ENCODE measurements around the gene CHST11. TPM values are rescaled to one million over a fixed set of nuclear protein-coding genes. Genes with fewer than 3 reads are reported as not detected.
A peak's percentile ranks its signal among the peaks of the same experiment; 100 is the strongest.

The CHST11 gene
- total RNA-seq, 1 experiment from 2014 or later, result 1.1 TPM

DNA sequence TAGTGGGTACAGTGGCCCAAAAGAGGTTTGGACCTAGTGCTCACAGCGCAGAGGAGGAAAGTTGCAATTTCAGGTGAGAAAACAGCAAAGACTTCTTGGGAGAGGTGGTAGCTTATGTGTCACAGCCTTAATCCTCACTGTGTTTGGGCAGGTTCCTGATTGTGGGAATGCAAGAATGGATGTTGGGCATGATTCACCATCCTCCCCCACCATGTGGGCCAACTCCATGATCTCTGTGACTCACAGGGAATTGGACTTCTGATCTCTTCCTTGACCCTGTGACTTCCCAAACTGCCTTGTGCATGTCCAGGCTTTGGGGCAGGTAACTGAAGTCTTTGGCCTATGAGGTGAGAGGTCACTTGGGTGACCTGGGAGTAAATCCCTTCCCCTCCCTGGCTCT lies 1.8 kb upstream of the CHST11 start:
- Mint-ChIP-seq H3K4me1 (ENCODE audit: low read depth, unreplicated experiment) (peaks cover 7% of the 10 kb centered on the region), H3K4me3 (ENCODE audit: low read depth, unreplicated experiment) (no peak overlapping the region), H3K27ac (ENCODE audit: unreplicated experiment) (no peak overlapping the region), H3K27me3 (ENCODE audit: unreplicated experiment) (peaks cover 81% of the 10 kb centered on the region), H3K9me3 (ENCODE audit: low read depth, unreplicated experiment) (no peaks in the 10 kb centered on the region), H3K36me3 (ENCODE audit: insufficient read depth, unreplicated experiment) (peaks cover 20% of the 10 kb centered on the region)
- no TSS peak for BruUV-seq (replicated peaks)
- DNase-seq, result no peak
- CTCF ChIA-PET, result no interaction called here
- TF ChIP-seq, protein P1, sequence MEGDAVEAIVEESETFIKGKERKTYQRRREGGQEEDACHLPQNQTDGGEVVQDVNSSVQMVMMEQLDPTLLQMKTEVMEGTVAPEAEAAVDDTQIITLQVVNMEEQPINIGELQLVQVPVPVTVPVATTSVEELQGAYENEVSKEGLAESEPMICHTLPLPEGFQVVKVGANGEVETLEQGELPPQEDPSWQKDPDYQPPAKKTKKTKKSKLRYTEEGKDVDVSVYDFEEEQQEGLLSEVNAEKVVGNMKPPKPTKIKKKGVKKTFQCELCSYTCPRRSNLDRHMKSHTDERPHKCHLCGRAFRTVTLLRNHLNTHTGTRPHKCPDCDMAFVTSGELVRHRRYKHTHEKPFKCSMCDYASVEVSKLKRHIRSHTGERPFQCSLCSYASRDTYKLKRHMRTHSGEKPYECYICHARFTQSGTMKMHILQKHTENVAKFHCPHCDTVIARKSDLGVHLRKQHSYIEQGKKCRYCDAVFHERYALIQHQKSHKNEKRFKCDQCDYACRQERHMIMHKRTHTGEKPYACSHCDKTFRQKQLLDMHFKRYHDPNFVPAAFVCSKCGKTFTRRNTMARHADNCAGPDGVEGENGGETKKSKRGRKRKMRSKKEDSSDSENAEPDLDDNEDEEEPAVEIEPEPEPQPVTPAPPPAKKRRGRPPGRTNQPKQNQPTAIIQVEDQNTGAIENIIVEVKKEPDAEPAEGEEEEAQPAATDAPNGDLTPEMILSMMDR (IDR thresholded peaks at IDR 0.05; ENCODE audit: unreplicated experiment), result no peak
- intact Hi-C loops (cut with micrococcal nuclease; ENCODE audit: unreplicated experiment), result no loop called here

DNA sequence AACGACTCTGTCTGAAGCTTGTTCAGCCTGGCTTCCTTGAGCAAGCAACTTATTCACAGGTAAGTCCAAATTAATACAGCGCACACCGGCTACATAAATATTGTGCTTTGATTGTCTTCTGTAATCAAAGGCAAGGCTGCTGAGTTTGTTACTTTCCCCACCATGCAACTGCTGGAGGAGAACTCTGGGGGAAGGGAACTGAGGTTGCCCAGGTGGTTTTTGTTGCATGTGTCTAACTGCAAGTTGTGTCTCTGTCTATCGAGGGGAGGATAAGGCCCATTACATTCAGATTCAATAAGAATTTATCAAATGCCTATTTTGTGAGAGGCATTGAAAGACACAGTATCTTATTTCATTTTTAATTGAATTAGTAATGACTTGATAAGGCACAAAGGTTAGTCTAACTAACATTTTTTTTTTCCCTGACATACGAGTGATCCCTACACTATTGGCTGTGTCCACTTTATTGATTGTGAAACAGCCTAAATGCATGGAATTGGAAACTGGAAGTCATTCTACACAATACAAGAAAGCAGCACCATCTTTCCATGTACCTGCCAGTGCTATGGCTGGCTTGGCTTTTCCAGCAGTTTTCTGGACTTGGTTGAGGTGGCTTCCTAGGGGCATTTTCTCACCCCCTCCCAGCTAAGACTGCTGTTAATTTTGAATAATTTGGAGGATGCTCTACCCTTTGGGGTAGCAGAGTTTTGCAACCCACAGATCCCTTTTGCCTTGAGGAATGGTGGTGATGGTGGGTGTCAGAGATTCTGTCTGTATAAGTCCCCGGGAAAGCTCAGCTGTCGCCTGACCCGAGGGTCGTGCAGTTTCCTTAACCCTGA lies 951 bp upstream of the CHST11 start:
- Mint-ChIP-seq H3K4me1 (ENCODE audit: low read depth, unreplicated experiment) (peaks cover 7% of the 10 kb centered on the region), H3K27ac (ENCODE audit: unreplicated experiment) (peak overlapping the region; percentile 55), H3K27me3 (ENCODE audit: unreplicated experiment) (peaks cover 86% of the 10 kb centered on the region), H3K9me3 (ENCODE audit: low read depth, unreplicated experiment) (no peaks in the 10 kb centered on the region), H3K4me3 (ENCODE audit: low read depth, unreplicated experiment) (peak overlapping the region; percentile 95), H3K36me3 (ENCODE audit: insufficient read depth, unreplicated experiment) (peaks cover 20% of the 10 kb centered on the region)
- CTCF ChIA-PET, result interaction anchor here (1.8 kb wide), 1 partner anchor 74 kb away, joined by 7 read pairs; no protein-coding TSS in a partner anchor
- TF ChIP-seq, protein P1 (IDR thresholded peaks at IDR 0.05; ENCODE audit: unreplicated experiment), result no peak
- no TSS peak for BruUV-seq (replicated peaks)
- intact Hi-C loops (cut with micrococcal nuclease; ENCODE audit: unreplicated experiment), result no loop called here
- DNase-seq, result no peak

DNA sequence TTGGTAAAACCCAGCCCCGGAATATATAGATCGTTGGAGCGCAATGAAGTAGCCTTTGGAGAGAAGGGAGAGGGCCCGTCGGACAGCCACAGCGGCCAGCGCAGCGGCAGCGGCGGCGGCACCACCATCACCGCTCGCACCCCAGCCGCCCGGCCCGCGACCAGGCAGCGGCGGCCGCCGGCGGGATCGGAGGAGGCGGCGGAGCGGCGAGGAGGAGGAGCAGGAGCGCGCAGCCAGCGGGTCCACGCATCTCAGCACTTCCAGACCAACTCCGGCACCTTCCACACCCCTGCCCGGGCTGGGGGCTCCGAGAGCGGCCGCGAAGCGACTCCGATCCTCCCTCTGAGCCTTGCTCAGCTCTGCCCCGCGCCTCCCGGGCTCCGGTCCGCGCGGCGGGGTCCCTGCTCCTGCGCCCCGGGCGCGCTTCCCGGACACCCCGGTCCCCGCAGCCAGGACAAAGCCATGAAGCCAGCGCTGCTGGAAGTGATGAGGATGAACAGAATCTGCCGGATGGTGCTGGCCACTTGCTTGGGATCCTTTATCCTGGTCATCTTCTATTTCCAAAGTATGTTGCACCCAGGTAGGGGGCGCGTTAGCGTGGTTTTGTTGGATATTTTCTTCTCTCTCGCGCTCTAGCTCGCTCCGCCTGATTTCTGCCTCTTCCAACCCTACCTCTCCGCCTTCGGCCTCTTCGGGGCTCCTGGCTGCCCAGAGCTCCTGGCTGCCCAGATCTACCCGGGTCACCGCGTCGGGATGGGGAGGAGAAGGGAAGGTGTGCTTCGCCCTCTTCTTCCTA lies 400 bp downstream of the CHST11 start:
- intact Hi-C loops (cut with micrococcal nuclease; ENCODE audit: unreplicated experiment), result no loop called here
- CTCF ChIA-PET, result interaction anchor here (0.7 to 1.8 kb wide), 8 partner anchors 10 to 1105 kb away, joined by 3 to 7 read pairs (median 4); no protein-coding TSS in a partner anchor
- Mint-ChIP-seq H3K9me3 (ENCODE audit: low read depth, unreplicated experiment) (no peaks in the 10 kb centered on the region), H3K36me3 (ENCODE audit: insufficient read depth, unreplicated experiment) (peaks cover 20% of the 10 kb centered on the region), H3K27me3 (ENCODE audit: unreplicated experiment) (peaks cover 79% of the 10 kb centered on the region), H3K4me3 (ENCODE audit: low read depth, unreplicated experiment) (peak overlapping the region; percentile 95), H3K27ac (ENCODE audit: unreplicated experiment) (peak overlapping the region; percentile 55), H3K4me1 (ENCODE audit: low read depth, unreplicated experiment) (peaks cover 7% of the 10 kb centered on the region)
- peak; percentile 64 for DNase-seq
- no TSS peak for BruUV-seq (replicated peaks)
- TF ChIP-seq, protein P1 (IDR thresholded peaks at IDR 0.05; ENCODE audit: unreplicated experiment), result peak; percentile 45

DNA sequence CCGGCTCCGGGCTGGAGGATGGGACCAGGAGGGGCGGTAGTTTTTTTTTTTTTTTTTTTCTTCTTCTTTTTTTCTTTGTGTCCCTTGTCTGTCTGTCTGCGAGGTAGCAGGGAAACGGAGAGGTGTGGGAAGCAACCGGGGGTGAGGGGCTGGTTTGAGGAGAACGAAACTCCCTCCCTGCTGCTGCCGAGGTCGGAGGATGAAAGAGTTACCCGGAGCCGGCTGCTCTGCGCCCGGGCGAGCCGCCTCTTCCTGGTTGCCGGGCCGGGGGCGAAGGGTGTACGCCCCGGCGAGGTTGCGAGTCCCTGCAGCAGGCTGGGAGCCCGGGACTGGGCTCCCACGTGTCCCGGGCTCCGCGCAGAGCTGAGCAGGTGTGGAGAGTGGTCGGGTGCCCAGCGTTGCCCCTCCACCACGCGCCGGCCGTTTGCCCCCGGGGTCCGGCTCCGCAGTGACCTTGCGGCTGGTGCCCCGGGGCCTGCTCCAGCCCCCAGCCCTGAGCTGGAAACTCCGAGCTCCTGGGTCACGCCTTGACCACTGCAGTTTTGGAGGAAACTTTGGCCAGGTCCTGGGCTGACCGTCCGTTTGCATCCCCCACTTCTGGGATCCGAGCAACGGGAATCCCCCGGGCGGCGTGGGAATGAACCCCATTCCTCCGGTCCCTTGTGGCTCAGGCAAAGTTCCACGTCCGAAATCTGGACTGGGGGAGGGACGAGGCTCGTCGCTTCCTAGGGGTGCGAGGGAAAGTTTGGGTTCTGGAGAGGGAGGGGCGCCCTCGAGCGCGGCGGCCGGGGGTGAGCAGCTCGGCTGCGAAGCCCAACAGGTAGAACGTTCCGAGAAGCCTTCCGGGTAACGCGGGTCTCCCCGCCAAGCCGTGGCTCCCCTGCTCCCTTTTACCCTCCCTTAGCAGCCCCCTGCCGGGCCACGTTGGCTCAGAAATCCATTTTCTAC lies 1.3 kb downstream of the CHST11 start:
- TF ChIP-seq, protein P1 (IDR thresholded peaks at IDR 0.05; ENCODE audit: unreplicated experiment), result no peak
- no peaks in the 10 kb centered on the region for H3K9me3 Mint-ChIP-seq (ENCODE audit: low read depth, unreplicated experiment)
- CTCF ChIA-PET, result interaction anchor here (0.7 to 1.8 kb wide), 8 partner anchors 9 to 1104 kb away, joined by 3 to 7 read pairs (median 4); no protein-coding TSS in a partner anchor
- H3K36me3 Mint-ChIP-seq (ENCODE audit: insufficient read depth, unreplicated experiment), result peaks cover 20% of the 10 kb centered on the region
- BruUV-seq (replicated peaks), result no TSS peak
- H3K4me3 Mint-ChIP-seq (ENCODE audit: low read depth, unreplicated experiment), result peak overlapping the region; percentile 95
- peak overlapping the region; percentile 3 for H3K27ac Mint-ChIP-seq (ENCODE audit: unreplicated experiment)
- intact Hi-C loops (cut with micrococcal nuclease; ENCODE audit: unreplicated experiment), result no loop called here
- H3K27me3 Mint-ChIP-seq (ENCODE audit: unreplicated experiment), result peaks cover 74% of the 10 kb centered on the region
- DNase-seq, result peak; percentile 40
- H3K4me1 Mint-ChIP-seq (ENCODE audit: low read depth, unreplicated experiment), result peaks cover 7% of the 10 kb centered on the region
